ACC112 (cell line): ENCODE measurements around the gene LRRK2.

Experiments used
- H2AFZ ChIP-seq: fragments of 200-600 bp; sonication (generic); one replicate; pipeline ENCODE4 v1.6.0; 2017; ENCODE audit warnings: antibody characterized with exemption, low read length; ENCODE audit not compliant: unreplicated experiment
- H3K27ac ChIP-seq: fragments of 200-600 bp; sonication (generic); 2 replicates; pipeline ENCODE4 v1.5.1; 2014; ENCODE audit warnings: low read depth, mild to moderate bottlenecking, antibody characterized with exemption, low read length, moderate library complexity
- H3K27me3 ChIP-seq: fragments of 200-600 bp; sonication (generic); 2 replicates; pipeline ENCODE4 v1.6.1; 2014; ENCODE audit warnings: mild to moderate bottlenecking, antibody characterized with exemption, low read length, moderate library complexity, mixed read lengths; ENCODE audit not compliant: insufficient read depth
- H3K36me3 ChIP-seq: fragments of 200-600 bp; sonication (generic); 2 replicates; pipeline ENCODE4 v1.6.1; 2016; ENCODE audit warnings: mild to moderate bottlenecking, antibody characterized with exemption, low read length, moderate library complexity, mixed read lengths; ENCODE audit not compliant: insufficient read depth
- H3K4me1 ChIP-seq: fragments of 200-600 bp; sonication (generic); one replicate; pipeline ENCODE4 v1.6.1; 2016; ENCODE audit warnings: low read length, mixed read lengths; ENCODE audit not compliant: insufficient read depth, unreplicated experiment, control insufficient read depth
- H3K4me3 ChIP-seq: fragments of 200-600 bp; sonication (generic); 2 replicates; pipeline ENCODE4 v1.5.1; 2014; ENCODE audit warnings: mild to moderate bottlenecking, low read depth, low read length
- H3K79me2 ChIP-seq: fragments of 200-600 bp; sonication (generic); one replicate; pipeline ENCODE4 v1.6.0; 2016; ENCODE audit warnings: low read length; ENCODE audit not compliant: control insufficient read depth, unreplicated experiment, insufficient read depth

LRRK2 gene

GRCh38 chr12:40315375-40315774 is 90.6 kb downstream of the LRRK2 start:
- Histone ChIP-seq H3K4me3 (no peak overlapping the region), H3K36me3 (no peaks in the 10 kb centered on the region), H2AFZ (no peak overlapping the region), H3K27ac (no peak overlapping the region), H3K79me2 (no peaks in the 10 kb centered on the region), H3K4me1 (no peaks in the 10 kb centered on the region), H3K27me3 (no peaks in the 10 kb centered on the region)

GRCh38 chr12:40324261-40324660 is 99.5 kb downstream of the LRRK2 start:
- peaks cover 4% of the 10 kb centered on the region for H3K4me1 ChIP-seq
- no peak overlapping the region for H3K27ac ChIP-seq
- no peaks in the 10 kb centered on the region; the same call in 1 of the 2 replicates for H3K36me3 ChIP-seq
- no peak overlapping the region for H2AFZ ChIP-seq
- no peak overlapping the region for H3K4me3 ChIP-seq
- H3K79me2 ChIP-seq = no peaks in the 10 kb centered on the region
- no peaks in the 10 kb centered on the region for H3K27me3 ChIP-seq

DNA sequence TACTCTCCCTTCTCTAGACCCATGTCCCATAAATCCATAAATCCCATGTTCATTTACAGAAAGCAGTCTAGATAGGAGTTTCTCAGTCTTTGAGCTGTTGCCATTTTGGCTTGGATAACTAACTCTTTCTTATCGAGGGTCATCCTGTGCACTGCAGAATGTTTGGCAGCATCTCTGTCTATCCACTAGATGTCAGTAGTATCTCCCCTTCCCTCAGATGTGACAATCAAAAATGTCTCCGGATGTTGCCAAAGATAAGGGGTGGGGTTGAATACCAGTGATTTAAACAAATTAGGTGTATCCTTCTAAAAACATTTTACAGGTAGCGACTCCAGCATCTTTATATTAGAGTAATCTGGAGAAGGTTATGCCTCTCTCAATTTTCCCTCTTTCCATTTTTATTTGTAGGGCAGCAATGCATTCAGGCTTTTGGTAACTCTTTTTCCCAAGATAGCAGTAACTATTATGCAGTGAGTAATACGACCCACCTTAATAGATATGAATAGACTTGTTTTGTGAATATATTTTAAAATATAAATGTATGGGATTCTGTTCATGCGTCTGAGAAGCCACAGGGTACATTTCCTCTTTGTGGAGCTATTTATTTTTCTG is 100.7 kb downstream of the LRRK2 start:
- H3K4me3 ChIP-seq = no peak overlapping the region
- peaks cover 4% of the 10 kb centered on the region for H3K36me3 ChIP-seq
- H3K4me1 ChIP-seq = peaks cover 4% of the 10 kb centered on the region
- H3K27me3 ChIP-seq = no peaks in the 10 kb centered on the region
- H3K27ac ChIP-seq = no peak overlapping the region
- H2AFZ ChIP-seq = no peak overlapping the region
- no peaks in the 10 kb centered on the region for H3K79me2 ChIP-seq

DNA sequence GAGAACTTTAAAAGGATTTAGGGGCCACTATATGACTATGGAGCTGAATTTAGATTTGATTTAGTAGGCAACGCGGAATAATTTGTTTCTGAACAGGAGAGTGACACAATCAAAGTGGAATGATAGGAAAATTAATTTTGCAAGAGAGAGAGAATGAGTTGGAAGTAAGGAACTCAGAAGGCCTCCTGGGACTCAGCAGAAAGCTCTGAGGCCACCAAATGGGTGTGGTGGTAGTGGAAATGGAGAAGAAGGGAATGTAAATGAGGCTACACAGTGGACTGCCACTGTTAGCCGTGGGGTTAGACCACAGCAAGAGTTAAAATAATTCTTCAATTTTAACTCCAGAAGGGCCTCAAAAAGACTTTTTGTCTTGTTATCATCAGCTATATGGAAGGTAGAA is 102.7 kb downstream of the LRRK2 start:
- H3K27ac ChIP-seq = no peak overlapping the region
- H3K27me3 ChIP-seq = no peaks in the 10 kb centered on the region
- peaks cover 10% of the 10 kb centered on the region for H3K36me3 ChIP-seq
- H2AFZ ChIP-seq = no peak overlapping the region
- H3K4me3 ChIP-seq = no peak overlapping the region
- H3K79me2 ChIP-seq = no peaks in the 10 kb centered on the region
- peaks cover 4% of the 10 kb centered on the region for H3K4me1 ChIP-seq

- Histone ChIP-seq H3K27me3 (no peaks in the 10 kb centered on the region), H3K36me3 (peaks cover 10% of the 10 kb centered on the region), H2AFZ (no peak overlapping the region), H3K79me2 (no peaks in the 10 kb centered on the region), H3K27ac (no peak overlapping the region), H3K4me1 (peaks cover 4% of the 10 kb centered on the region), H3K4me3 (no peak overlapping the region)
Observed at GRCh38 chr12:40330180-40330579, 105.4 kb downstream of the LRRK2 start.

DNA sequence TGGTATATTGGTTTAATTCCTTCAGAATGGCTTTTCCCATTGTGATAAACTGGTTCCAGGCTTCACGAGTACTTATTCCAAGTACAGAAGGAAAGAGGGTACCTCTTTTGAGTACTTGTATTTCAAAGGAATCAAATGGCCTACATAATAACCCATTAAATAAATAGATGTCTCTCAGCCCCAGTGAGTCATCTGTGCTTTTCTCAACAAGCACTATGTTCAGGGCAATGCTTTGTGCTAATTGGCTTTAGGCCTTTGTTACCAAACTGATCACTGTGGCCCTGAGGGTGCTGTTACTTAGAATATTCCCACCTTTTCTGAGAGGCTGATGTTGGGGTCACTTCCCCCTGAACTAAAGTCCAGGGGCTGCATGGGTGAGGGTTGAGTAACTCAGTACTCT is 107.1 kb downstream of the LRRK2 start:
- Histone ChIP-seq H3K79me2 (no peaks in the 10 kb centered on the region), H3K27ac (no peak overlapping the region)

DNA sequence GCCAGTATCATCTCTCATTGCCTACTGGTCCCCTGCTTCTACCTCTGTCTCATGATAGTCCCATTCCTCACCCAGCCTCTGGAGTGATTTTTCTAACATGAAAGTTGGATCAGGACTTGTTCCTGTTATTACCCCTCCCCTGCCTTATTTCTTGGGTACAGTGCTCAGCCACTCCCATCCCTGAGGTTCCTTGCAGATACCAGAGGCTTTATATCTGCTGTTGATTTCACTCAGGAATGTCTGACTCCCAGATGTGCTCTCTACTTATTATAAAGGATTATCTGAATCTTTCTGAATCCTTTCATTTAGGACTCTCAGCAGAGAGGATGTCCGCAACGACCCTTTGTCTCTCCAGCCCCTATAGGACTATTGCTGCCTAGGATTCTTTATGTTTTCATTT is 111.2 kb downstream of the LRRK2 start:
- Histone ChIP-seq H3K36me3 (peaks cover 3% of the 10 kb centered on the region), H3K4me1 (no peaks in the 10 kb centered on the region), H3K27ac (no peak overlapping the region), H2AFZ (no peak overlapping the region), H3K4me3 (no peak overlapping the region), H3K27me3 (no peaks in the 10 kb centered on the region), H3K79me2 (no peaks in the 10 kb centered on the region)

More for the DNA sequence above, 107.1 kb downstream of the LRRK2 start:
- Histone ChIP-seq H2AFZ (no peak overlapping the region), H3K36me3 (peaks cover 10% of the 10 kb centered on the region), H3K27me3 (no peaks in the 10 kb centered on the region), H3K4me3 (no peak overlapping the region), H3K4me1 (peaks cover 4% of the 10 kb centered on the region)

DNA sequence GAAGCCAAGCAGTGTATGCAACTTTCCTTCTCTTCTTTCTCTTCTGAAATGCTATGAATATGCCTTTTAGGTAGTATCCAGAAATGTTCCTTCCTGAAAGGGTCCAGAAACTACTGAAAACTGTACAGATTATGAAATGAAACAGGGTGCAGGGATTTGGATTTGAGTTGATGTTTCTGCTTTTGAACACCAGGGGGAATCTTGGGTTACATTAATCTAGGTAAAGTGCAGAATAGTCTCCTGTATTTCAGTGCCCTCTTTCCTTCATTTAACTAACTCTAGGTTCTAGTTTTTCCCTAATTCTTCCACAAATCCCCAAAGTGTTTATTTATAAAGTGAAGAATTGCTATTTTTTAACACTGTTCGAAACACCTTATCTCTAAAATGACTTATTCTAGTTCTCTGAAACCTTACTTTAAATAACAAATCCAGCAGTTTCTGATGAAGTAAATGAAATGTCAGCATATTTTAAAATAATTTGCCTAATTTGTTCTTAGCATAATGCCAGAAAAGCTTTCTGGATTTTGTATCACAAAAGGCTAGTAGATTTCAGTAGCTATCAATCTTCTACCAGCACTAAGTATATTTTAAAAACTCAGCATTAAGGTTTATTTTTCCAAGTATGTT is 111.9 kb downstream of the LRRK2 start:
- Histone ChIP-seq H3K27ac (no peak overlapping the region), H3K4me1 (no peaks in the 10 kb centered on the region), H2AFZ (no peak overlapping the region), H3K27me3 (no peaks in the 10 kb centered on the region), H3K36me3 (no peaks in the 10 kb centered on the region), H3K79me2 (no peaks in the 10 kb centered on the region), H3K4me3 (no peak overlapping the region)

GRCh38 chr12:40338071-40338470 is 113.3 kb downstream of the LRRK2 start:
- no peak overlapping the region for H2AFZ ChIP-seq
- no peaks in the 10 kb centered on the region for H3K36me3 ChIP-seq
- H3K4me1 ChIP-seq = no peaks in the 10 kb centered on the region
- H3K4me3 ChIP-seq = no peak overlapping the region
- no peaks in the 10 kb centered on the region for H3K27me3 ChIP-seq
- no peaks in the 10 kb centered on the region for H3K79me2 ChIP-seq
- no peak overlapping the region for H3K27ac ChIP-seq

GRCh38 chr12:40338621-40339020 is 113.8 kb downstream of the LRRK2 start:
- H3K27me3 ChIP-seq = no peaks in the 10 kb centered on the region
- H2AFZ ChIP-seq = no peak overlapping the region
- no peak overlapping the region for H3K27ac ChIP-seq
- H3K36me3 ChIP-seq = no peaks in the 10 kb centered on the region
- H3K4me1 ChIP-seq = no peaks in the 10 kb centered on the region
- no peaks in the 10 kb centered on the region for H3K79me2 ChIP-seq
- no peak overlapping the region for H3K4me3 ChIP-seq

GRCh38 chr12:40342010-40342409 is 117.2 kb downstream of the LRRK2 start:
- no peak overlapping the region for H3K27ac ChIP-seq
- no peak overlapping the region for H2AFZ ChIP-seq
- no peaks in the 10 kb centered on the region for H3K36me3 ChIP-seq
- no peaks in the 10 kb centered on the region for H3K4me1 ChIP-seq
- H3K27me3 ChIP-seq = no peaks in the 10 kb centered on the region
- H3K4me3 ChIP-seq = no peak overlapping the region
- no peaks in the 10 kb centered on the region for H3K79me2 ChIP-seq
